ENCODE data around the gene OTOG. TPM values are rescaled to one million over a fixed set of nuclear protein-coding genes. Genes with fewer than 3 reads are reported as not detected.

Gene OTOG
- total RNA-seq, 4 donors from 2014 or later, result 0.09 TPM; not detected in 3

DNA sequence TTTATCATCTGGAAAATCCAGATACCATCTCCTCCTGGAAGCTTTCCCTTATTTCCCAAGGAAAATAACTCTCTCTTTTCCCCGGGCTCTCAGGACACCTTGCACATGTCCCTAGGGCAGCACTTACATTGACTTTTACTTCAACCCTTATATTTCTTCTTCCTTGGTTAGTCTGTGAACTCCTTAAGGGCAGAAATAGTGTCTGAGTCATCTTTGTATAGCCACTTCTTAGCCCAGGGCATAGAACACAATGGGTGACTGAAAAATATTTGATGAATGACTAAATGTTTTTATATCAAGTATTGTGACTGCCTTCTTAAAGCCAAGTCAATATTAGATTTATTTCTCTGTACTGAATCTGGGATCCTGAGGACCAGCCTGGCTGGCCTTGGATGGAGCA, 126.9 kb downstream of the OTOG start:
- Histone ChIP-seq H3K4me1 (no peaks in the 10 kb centered on the region), H3K9me3 (peaks cover 0 to 17% (median 0%) of the 10 kb centered on the region in 4 donors), H3K27me3 (no peaks in the 10 kb centered on the region), H3K36me3 (no peaks in the 10 kb centered on the region), H3K4me3 (no peak overlapping the region), H3K27ac (no peak overlapping the region)
- DNase-seq, result no peak
- no peak for TF ChIP-seq POLR2A (IDR thresholded peaks at IDR 0.05)
- TF ChIP-seq, protein P1, sequence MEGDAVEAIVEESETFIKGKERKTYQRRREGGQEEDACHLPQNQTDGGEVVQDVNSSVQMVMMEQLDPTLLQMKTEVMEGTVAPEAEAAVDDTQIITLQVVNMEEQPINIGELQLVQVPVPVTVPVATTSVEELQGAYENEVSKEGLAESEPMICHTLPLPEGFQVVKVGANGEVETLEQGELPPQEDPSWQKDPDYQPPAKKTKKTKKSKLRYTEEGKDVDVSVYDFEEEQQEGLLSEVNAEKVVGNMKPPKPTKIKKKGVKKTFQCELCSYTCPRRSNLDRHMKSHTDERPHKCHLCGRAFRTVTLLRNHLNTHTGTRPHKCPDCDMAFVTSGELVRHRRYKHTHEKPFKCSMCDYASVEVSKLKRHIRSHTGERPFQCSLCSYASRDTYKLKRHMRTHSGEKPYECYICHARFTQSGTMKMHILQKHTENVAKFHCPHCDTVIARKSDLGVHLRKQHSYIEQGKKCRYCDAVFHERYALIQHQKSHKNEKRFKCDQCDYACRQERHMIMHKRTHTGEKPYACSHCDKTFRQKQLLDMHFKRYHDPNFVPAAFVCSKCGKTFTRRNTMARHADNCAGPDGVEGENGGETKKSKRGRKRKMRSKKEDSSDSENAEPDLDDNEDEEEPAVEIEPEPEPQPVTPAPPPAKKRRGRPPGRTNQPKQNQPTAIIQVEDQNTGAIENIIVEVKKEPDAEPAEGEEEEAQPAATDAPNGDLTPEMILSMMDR (IDR thresholded peaks at IDR 0.05), result no peak

DNA sequence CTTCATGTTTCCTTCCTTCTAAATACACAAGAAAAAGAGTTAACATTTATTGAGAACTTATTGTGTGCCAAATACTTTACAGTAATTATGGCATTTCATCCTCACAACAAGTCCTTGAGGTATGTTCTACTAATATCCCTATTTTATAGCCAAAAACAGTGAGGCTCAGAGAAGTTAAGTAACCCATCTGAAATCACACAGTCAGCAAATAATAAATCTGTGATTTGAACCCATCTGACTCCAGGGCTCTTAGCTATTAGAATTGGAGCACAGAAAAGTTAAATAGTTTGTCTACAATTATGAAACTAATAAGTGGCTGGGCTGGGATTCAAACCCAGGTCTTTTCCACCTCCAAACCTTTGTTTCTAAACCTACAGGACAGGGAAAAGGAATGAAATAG, 135.8 kb downstream of the OTOG start:
- TF ChIP-seq, protein P1 (IDR thresholded peaks at IDR 0.05), result no peak
- TF ChIP-seq POLR2A (IDR thresholded peaks at IDR 0.05), result no peak
- Histone ChIP-seq H3K27me3 (no peaks in the 10 kb centered on the region), H3K9me3 (no peaks in the 10 kb centered on the region), H3K4me3 (no peak overlapping the region), H3K4me1 (no peaks in the 10 kb centered on the region), H3K36me3 (no peaks in the 10 kb centered on the region), H3K27ac (no peak overlapping the region)
- DNase-seq, result no peak

DNA sequence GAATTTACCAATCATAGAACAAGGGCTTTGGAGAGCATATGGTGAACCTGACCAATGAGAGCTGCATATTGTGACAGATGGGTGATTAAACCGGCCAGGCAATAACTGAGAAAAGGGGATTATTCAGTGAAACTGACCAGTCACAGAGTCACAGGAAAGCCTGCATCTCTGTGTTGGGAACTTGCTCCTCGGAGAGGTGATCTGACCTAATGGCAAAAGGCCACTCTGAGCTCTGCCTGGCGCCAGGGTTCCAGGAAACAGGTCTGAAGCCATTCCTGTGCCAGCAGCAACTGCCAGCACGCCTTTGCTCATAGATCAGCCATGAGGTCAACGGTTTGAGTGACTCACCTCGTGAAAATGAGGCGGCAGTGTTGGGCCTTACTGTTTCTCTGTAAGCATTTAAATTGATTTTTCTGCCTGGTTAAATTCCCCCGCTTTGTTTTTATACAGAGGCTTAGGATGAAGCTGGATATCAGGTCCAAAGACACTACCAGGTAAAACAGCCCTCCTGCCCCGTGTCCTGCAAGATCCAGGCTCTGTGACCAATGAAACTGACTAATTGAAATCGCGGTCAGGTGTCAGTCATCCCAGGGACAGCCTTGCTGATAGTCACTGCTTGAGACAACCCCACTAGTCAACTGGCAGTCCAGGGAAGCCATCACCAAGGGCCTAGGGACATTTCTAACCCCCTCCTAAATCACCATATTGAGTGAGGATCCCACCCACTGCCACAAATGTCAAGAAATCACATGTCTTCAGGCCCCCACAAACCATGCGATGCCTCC, 136.5 kb downstream of the OTOG start:
- Histone ChIP-seq H3K4me1 (no peaks in the 10 kb centered on the region), H3K27me3 (no peaks in the 10 kb centered on the region), H3K27ac (no peak overlapping the region), H3K9me3 (no peaks in the 10 kb centered on the region), H3K36me3 (no peaks in the 10 kb centered on the region), H3K4me3 (no peak overlapping the region)
- no peak for DNase-seq
- TF ChIP-seq, protein P1 (IDR thresholded peaks at IDR 0.05), result no peak
- TF ChIP-seq POLR2A (IDR thresholded peaks at IDR 0.05), result no peak

DNA sequence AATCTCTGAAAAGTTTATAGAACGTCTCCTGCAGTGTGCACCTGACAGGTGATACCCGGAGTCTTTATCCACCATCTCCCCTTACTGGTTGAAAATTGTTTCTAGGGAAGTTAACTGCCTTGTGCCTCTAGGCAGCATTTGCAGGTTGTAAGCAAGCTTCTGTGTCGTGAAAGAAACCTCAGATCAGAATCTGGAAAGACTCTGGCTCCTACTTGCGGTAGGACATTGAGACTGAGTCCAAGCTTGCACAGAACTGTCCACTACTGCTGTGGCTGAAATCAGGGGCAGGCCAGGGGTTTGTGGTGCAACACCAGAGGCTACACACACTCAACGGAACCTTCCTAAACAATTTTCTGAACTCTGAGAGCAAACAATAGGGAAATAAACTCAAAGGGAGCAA, 137.5 kb downstream of the OTOG start:
- Histone ChIP-seq H3K4me1 (no peaks in the 10 kb centered on the region), H3K9me3 (no peaks in the 10 kb centered on the region), H3K4me3 (no peak overlapping the region), H3K36me3 (no peaks in the 10 kb centered on the region), H3K27ac (no peak overlapping the region), H3K27me3 (no peaks in the 10 kb centered on the region)
- TF ChIP-seq, protein P1 (IDR thresholded peaks at IDR 0.05), result no peak
- TF ChIP-seq POLR2A (IDR thresholded peaks at IDR 0.05), result no peak
- no peak for DNase-seq

DNA sequence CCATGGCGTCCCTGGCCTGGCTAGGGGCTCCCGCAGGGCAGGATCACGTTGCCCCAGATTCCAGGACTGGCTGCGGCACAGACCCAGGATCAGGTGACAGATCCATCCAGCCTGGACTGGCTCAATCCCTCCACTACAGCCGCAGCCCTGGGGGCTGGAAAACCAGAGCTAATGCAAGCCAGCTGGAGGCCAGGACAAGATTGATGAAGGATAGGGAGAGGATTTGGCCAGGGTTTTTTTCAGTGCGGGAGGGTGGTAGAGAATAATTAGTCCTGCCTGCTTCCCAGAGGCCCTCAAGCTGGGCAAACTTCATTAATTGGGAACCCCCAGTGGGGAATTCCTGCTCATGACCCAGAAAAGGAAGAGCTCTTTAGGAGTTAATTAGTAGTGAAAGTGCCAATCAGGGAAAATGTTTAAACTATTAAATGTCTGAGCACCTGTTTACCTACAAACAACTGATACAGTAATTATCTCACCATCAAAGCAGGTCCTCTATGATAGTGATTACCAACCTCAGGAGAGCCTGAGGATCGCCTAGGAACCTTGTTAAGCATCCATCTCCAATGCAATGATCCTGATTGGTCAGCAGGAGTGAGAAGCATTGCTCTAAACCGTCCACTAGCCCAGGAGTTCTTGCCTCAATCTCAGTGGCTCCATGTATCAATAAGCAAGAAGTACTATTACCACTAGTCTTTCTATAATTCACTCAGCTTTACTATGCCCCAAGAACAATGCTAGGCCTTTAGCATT, 139.3 kb downstream of the OTOG start:
- Histone ChIP-seq H3K9me3 (no peaks in the 10 kb centered on the region), H3K4me3 (no peak overlapping the region), H3K4me1 (no peaks in the 10 kb centered on the region), H3K36me3 (no peaks in the 10 kb centered on the region), H3K27ac (no peak overlapping the region), H3K27me3 (no peaks in the 10 kb centered on the region)
- TF ChIP-seq, protein P1 (IDR thresholded peaks at IDR 0.05), result no peak
- TF ChIP-seq POLR2A (IDR thresholded peaks at IDR 0.05), result no peak
- no peak for DNase-seq

Measured in Peyer's patch (tissue), 4 donors.